HEK293T (cell line): ENCODE data around the gene AGBL1.

Source experiments
- BHLHE40 ChIP-seq: fragments of 450-650 bp; IDR thresholded peaks from 2 replicates; pipeline ENCODE4 v1.6.1; 2016; ENCODE audit warnings: mild to moderate bottlenecking, moderate library complexity, borderline replicate concordance
- FOXA1 ChIP-seq: fragments of 450-650 bp; IDR thresholded peaks from 2 replicates; pipeline ENCODE4 v1.6.1; 2016; ENCODE audit warnings: mild to moderate bottlenecking
- FOXK2 ChIP-seq: fragments of 450-650 bp; IDR thresholded peaks from 2 replicates; pipeline ENCODE4 v1.6.1; 2016; ENCODE audit warnings: mild to moderate bottlenecking
- FOXM1 ChIP-seq: fragments of 450-650 bp; IDR thresholded peaks from 2 replicates; pipeline ENCODE4 v1.6.1; 2017; ENCODE audit warnings: mild to moderate bottlenecking, borderline replicate concordance
- HDGF ChIP-seq: fragments of 450-650 bp; IDR thresholded peaks from 2 replicates; pipeline ENCODE4 v1.6.1; 2017; ENCODE audit warnings: antibody characterized with exemption, borderline replicate concordance
- L3MBTL2 ChIP-seq: fragments of 450-650 bp; conservative IDR thresholded peaks from 2 replicates; pipeline ENCODE4 v1.6.1; 2016; ENCODE audit warnings: mild to moderate bottlenecking
- SP1 ChIP-seq: fragments of 450-650 bp; IDR thresholded peaks from 2 replicates; pipeline ENCODE4 v1.6.1; 2017
- TARDBP ChIP-seq: fragments of 450-650 bp; IDR thresholded peaks from 2 replicates; pipeline ENCODE4 v1.6.1; 2016

DNA sequence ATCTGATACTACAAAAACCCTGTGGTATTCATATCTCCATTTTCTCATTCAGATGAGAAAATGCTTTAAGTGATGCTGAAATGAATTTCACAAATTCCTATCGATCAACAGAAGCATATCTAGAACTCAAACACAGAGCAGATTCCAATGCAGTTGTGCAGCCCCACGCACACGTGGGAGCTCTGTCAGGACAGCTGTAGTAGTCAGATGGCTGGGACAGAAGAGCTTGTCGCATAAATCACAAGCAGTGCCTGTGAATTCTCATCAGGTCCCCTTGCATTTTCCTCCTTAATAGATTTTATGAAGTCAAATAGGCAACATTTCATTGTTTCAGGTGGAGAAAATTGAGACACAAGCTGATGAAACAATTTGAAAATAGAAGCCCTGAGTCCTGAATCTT lies 792.3 kb downstream of the AGBL1 start:
- TF ChIP-seq TARDBP (no peak), L3MBTL2 (no peak), SP1 (no peak), HDGF (no peak), BHLHE40 (no peak), FOXM1 (no peak), FOXA1 (no peak), FOXK2 (no peak)
